Stimulated activated CD4-positive, alpha-beta T cell treated with anti-CD3 and anti-CD28 coated beads, Interleukin-15, amount 100 ng/mL, for 1 hour (primary cell): ENCODE results near the gene NSUN2.

Experiments
- DNase-seq, 2 donors: peaks; one replicate each; pipeline ENCODE4 v3.0.0-alpha.2; 2020; ENCODE audit warnings: low read depth in 1 of 2, low spot score in 1 of 2

NSUN2 gene

GRCh38 chr5:6606884-6607558 is 25.8 kb downstream of the NSUN2 start:
- no peak for DNase-seq

- DNase-seq, result no peak
Observed at GRCh38 chr5:6604946-6605345, 27.9 kb downstream of the NSUN2 start.

GRCh38 chr5:6604341-6604740 is 28.5 kb downstream of the NSUN2 start:
- DNase-seq, result no peak

GRCh38 chr5:6603643-6604042 is 29.2 kb downstream of the NSUN2 start:
- DNase-seq, result no peak

- no peak for DNase-seq
Observed at GRCh38 chr5:6602441-6602840, 30.4 kb downstream of the NSUN2 start.

- no peak for DNase-seq
Observed at GRCh38 chr5:6601816-6602215, 31.0 kb downstream of the NSUN2 start.

GRCh38 chr5:6601271-6601670 is 31.6 kb downstream of the NSUN2 start:
- DNase-seq, result no peak

- DNase-seq, result no peak
Observed at GRCh38 chr5:6599739-6600138, 33.1 kb downstream of the NSUN2 start.

- DNase-seq, result no peak
Observed at GRCh38 chr5:6598351-6598900, 34.4 kb downstream of the NSUN2 start.

- DNase-seq, result no peak
Observed at GRCh38 chr5:6597557-6597956, 35.3 kb downstream of the NSUN2 start.

- no peak for DNase-seq
Observed at GRCh38 chr5:6596388-6596787, 36.5 kb downstream of the NSUN2 start.

GRCh38 chr5:6595405-6595804 is 37.4 kb downstream of the NSUN2 start:
- no peak for DNase-seq

- DNase-seq, result no peak
Observed at GRCh38 chr5:6594066-6594465, 38.8 kb downstream of the NSUN2 start.

GRCh38 chr5:6593148-6594016 is 39.5 kb downstream of the NSUN2 start:
- no peak for DNase-seq

- DNase-seq, result no peak
Observed at GRCh38 chr5:6592601-6593000, 40.2 kb downstream of the NSUN2 start.

GRCh38 chr5:6591671-6592288 is 41.1 kb downstream of the NSUN2 start:
- no peak for DNase-seq

GRCh38 chr5:6590581-6590980 is 42.3 kb downstream of the NSUN2 start:
- no peak for DNase-seq

GRCh38 chr5:6587171-6587570 is 45.7 kb downstream of the NSUN2 start:
- DNase-seq, result no peak

GRCh38 chr5:6586647-6587042 is 46.2 kb downstream of the NSUN2 start:
- no peak for DNase-seq

GRCh38 chr5:6585939-6586646 is 46.8 kb downstream of the NSUN2 start:
- DNase-seq, result no peak

GRCh38 chr5:6585168-6585567 is 47.7 kb downstream of the NSUN2 start:
- no peak for DNase-seq
